ENCODE results near the gene MCM9. TPM values are rescaled to one million over a fixed set of nuclear protein-coding genes. Genes with fewer than 3 reads are reported as not detected.

Gene MCM9
- total and polyA plus RNA-seq, 2 of the 13 experiments (the other 11 are each of a cell fraction or from before 2014, with no cell fraction given), result 3.8 to 17.2 TPM

- TF ChIP-seq, protein P1, sequence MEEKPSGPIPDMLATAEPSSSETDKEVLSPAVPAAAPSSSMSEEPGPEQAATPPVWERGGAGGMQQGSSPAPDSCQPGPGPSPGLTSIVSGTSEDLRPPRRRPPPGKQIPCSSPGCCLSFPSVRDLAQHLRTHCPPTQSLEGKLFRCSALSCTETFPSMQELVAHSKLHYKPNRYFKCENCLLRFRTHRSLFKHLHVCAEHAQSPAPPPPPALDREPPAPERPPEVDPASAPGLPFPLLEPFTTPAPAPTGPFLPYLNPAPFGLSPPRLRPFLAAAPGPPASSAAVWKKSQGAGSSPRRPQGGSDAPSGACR (CRISPR knock-in tag; IDR thresholded peaks at IDR 0.05), result peak; percentile 91; the same call in 1 of the 2 replicates
- no peak; the same call in 1 of the 2 replicates for TF ChIP-seq ZNF768 (CRISPR knock-in tag; IDR thresholded peaks at IDR 0.05)
- TF ChIP-seq, protein P2, sequence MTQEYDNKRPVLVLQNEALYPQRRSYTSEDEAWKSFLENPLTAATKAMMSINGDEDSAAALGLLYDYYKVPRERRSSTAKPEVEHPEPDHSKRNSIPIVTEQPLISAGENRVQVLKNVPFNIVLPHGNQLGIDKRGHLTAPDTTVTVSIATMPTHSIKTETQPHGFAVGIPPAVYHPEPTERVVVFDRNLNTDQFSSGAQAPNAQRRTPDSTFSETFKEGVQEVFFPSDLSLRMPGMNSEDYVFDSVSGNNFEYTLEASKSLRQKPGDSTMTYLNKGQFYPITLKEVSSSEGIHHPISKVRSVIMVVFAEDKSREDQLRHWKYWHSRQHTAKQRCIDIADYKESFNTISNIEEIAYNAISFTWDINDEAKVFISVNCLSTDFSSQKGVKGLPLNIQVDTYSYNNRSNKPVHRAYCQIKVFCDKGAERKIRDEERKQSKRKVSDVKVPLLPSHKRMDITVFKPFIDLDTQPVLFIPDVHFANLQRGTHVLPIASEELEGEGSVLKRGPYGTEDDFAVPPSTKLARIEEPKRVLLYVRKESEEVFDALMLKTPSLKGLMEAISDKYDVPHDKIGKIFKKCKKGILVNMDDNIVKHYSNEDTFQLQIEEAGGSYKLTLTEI (CRISPR knock-in tag; conservative IDR thresholded peaks at IDR 0.05), result no peak
- TF ChIP-seq TIGD3 (CRISPR knock-in tag; IDR thresholded peaks at IDR 0.05; ENCODE audit: borderline replicate concordance), result no peak
- TF ChIP-seq, protein P3, sequence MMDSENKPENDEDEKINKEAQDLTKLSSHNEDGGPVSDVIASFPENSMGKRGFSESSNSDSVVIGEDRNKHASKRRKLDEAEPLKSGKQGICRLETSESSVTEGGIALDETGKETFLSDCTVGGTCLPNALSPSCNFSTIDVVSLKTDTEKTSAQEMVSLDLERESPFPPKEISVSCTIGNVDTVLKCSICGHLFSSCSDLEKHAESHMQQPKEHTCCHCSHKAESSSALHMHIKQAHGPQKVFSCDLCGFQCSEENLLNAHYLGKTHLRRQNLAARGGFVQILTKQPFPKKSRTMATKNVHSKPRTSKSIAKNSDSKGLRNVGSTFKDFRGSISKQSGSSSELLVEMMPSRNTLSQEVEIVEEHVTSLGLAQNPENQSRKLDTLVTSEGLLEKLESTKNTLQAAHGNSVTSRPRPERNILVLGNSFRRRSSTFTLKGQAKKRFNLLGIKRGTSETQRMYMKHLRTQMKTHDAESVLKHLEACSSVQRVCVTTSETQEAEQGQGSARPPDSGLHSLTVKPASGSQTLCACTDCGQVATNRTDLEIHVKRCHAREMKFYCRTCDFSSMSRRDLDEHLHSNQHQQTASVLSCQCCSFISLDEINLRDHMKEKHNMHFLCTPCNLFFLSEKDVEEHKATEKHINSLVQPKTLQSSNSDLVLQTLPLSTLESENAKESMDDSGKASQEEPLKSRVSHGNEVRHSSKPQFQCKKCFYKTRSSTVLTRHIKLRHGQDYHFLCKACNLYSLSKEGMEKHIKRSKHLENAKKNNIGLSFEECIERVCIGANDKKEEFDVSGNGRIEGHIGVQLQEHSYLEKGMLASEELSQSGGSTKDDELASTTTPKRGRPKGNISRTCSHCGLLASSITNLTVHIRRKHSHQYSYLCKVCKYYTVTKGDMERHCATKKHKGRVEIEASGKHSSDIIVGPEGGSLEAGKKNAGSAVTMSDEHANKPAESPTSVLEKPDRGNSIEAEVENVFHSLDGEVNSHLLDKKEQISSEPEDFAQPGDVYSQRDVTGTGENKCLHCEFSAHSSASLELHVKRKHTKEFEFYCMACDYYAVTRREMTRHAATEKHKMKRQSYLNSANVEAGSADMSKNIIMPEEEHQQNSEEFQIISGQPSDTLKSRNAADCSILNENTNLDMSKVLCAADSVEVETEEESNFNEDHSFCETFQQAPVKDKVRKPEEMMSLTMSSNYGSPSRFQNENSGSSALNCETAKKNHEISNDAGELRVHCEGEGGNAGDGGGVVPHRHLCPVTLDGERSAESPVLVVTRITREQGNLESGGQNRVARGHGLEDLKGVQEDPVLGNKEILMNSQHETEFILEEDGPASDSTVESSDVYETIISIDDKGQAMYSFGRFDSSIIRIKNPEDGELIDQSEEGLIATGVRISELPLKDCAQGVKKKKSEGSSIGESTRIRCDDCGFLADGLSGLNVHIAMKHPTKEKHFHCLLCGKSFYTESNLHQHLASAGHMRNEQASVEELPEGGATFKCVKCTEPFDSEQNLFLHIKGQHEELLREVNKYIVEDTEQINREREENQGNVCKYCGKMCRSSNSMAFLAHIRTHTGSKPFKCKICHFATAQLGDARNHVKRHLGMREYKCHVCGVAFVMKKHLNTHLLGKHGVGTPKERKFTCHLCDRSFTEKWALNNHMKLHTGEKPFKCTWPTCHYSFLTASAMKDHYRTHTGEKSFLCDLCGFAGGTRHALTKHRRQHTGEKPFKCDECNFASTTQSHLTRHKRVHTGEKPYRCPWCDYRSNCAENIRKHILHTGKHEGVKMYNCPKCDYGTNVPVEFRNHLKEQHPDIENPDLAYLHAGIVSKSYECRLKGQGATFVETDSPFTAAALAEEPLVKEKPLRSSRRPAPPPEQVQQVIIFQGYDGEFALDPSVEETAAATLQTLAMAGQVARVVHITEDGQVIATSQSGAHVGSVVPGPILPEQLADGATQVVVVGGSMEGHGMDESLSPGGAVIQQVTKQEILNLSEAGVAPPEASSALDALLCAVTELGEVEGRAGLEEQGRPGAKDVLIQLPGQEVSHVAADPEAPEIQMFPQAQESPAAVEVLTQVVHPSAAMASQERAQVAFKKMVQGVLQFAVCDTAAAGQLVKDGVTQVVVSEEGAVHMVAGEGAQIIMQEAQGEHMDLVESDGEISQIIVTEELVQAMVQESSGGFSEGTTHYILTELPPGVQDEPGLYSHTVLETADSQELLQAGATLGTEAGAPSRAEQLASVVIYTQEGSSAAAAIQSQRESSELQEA (CRISPR knock-in tag; IDR thresholded peaks at IDR 0.05; ENCODE audit: not compliant biosample characterization), result no peak
- no peak for TF ChIP-seq STAT5B (CRISPR knock-in tag; IDR thresholded peaks at IDR 0.05)
- TF ChIP-seq MTF2 (CRISPR knock-in tag; IDR thresholded peaks at IDR 0.05; ENCODE audit: borderline replicate concordance), result peak; percentile 52; the same call in 1 of the 2 replicates
- TF ChIP-seq ZNF101 (CRISPR knock-in tag; IDR thresholded peaks at IDR 0.05; ENCODE audit: borderline replicate concordance, low read depth), result no peak
- no peak for TF ChIP-seq MIXL1 (CRISPR knock-in tag; IDR thresholded peaks at IDR 0.05)
- no peak for TF ChIP-seq JUN (CRISPR knock-in tag; IDR thresholded peaks at IDR 0.05)
- TF ChIP-seq, protein P4, sequence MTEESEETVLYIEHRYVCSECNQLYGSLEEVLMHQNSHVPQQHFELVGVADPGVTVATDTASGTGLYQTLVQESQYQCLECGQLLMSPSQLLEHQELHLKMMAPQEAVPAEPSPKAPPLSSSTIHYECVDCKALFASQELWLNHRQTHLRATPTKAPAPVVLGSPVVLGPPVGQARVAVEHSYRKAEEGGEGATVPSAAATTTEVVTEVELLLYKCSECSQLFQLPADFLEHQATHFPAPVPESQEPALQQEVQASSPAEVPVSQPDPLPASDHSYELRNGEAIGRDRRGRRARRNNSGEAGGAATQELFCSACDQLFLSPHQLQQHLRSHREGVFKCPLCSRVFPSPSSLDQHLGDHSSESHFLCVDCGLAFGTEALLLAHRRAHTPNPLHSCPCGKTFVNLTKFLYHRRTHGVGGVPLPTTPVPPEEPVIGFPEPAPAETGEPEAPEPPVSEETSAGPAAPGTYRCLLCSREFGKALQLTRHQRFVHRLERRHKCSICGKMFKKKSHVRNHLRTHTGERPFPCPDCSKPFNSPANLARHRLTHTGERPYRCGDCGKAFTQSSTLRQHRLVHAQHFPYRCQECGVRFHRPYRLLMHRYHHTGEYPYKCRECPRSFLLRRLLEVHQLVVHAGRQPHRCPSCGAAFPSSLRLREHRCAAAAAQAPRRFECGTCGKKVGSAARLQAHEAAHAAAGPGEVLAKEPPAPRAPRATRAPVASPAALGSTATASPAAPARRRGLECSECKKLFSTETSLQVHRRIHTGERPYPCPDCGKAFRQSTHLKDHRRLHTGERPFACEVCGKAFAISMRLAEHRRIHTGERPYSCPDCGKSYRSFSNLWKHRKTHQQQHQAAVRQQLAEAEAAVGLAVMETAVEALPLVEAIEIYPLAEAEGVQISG (CRISPR knock-in tag; IDR thresholded peaks at IDR 0.05), result 0 out of 2 replicates have a peak, but pooled peaks have one; percentile 56
- TF ChIP-seq NFYB (CRISPR knock-in tag; IDR thresholded peaks at IDR 0.05), result no peak
Measured at GRCh38 chr6:118894425-118895260, 40.3 kb downstream of the MCM9 start (continued).
